Mesendoderm (in vitro differentiated cells): ENCODE measurements around the gene ANK3.
A peak's percentile ranks its signal among the peaks of the same experiment; 100 is the strongest.

Experiments
- DNase-seq: peaks from one replicate; pipeline ENCODE4 v3.0.0; 2013
- H2AK5ac ChIP-seq: 2 replicates; pipeline ENCODE4 v1.6.1; 2013; ENCODE audit warnings: low read length, inconsistent platforms
- H2BK120ac ChIP-seq: 2 replicates; pipeline ENCODE4 v1.6.1; 2013; ENCODE audit warnings: low read depth, mild to moderate bottlenecking, low read length, moderate library complexity, mixed read lengths
- H2BK15ac ChIP-seq: replicated peaks from 2 replicates; pipeline ENCODE4 v1.6.1; 2013; ENCODE audit warnings: low read depth, mild to moderate bottlenecking, moderate library complexity
- H2BK5ac ChIP-seq: 2 replicates; pipeline ENCODE4 v1.6.1; 2013; ENCODE audit warnings: low read length, inconsistent platforms
- H3K18ac ChIP-seq: 2 replicates; pipeline ENCODE4 v1.6.1; 2013; ENCODE audit warnings: mild to moderate bottlenecking, low read length, mixed read lengths
- H3K23ac ChIP-seq: one replicate; pipeline ENCODE4 v1.6.1; 2013; ENCODE audit warnings: low read length
- H3K27ac ChIP-seq: 2 replicates; pipeline ENCODE4 v1.5.1; 2013; ENCODE audit warnings: low read depth, mild to moderate bottlenecking, inconsistent platforms, low read length, moderate library complexity
- H3K27me3 ChIP-seq: 2 replicates; pipeline ENCODE4 v1.6.1; 2013; ENCODE audit warnings: low read length, control low read depth, mild to moderate bottlenecking, inconsistent platforms; ENCODE audit not compliant: insufficient read depth, poor library complexity
- H3K36me3 ChIP-seq: 2 replicates; pipeline ENCODE4 v1.6.1; 2013; ENCODE audit warnings: low read length, inconsistent platforms; ENCODE audit not compliant: control insufficient read depth, insufficient read depth
- H3K4ac ChIP-seq: one replicate; pipeline ENCODE4 v1.6.1; 2013; ENCODE audit warnings: low read depth, mild to moderate bottlenecking, low read length, moderate library complexity
- H3K4me1 ChIP-seq: 2 replicates; pipeline ENCODE4 v1.6.1; 2013; ENCODE audit warnings: low read depth, low read length, inconsistent platforms; ENCODE audit not compliant: control insufficient read depth
- H3K4me2 ChIP-seq: 2 replicates; pipeline ENCODE4 v1.6.1; 2013; ENCODE audit warnings: low read length
- H3K4me3 ChIP-seq: 2 replicates; pipeline ENCODE4 v1.5.1; 2013; ENCODE audit warnings: mild to moderate bottlenecking, low read length
- H3K56ac ChIP-seq: one replicate; pipeline ENCODE4 v1.6.1; 2013; ENCODE audit warnings: low read length
- H3K79me1 ChIP-seq: 2 replicates; pipeline ENCODE4 v1.6.1; 2013; ENCODE audit warnings: low read length, inconsistent platforms
- H3K79me2 ChIP-seq: 2 replicates; pipeline ENCODE4 v1.6.1; 2013; ENCODE audit warnings: mild to moderate bottlenecking, low read length; ENCODE audit not compliant: control insufficient read depth, insufficient read depth
- H3K9ac ChIP-seq: 2 replicates; pipeline ENCODE4 v1.6.1; 2013; ENCODE audit warnings: low read length, inconsistent platforms
- H4K5ac ChIP-seq: one replicate; pipeline ENCODE4 v1.6.1; 2013; ENCODE audit warnings: low read length
- H4K8ac ChIP-seq: one replicate; pipeline ENCODE4 v1.6.1; 2013; ENCODE audit warnings: low read depth, mild to moderate bottlenecking, control low read depth, low read length, moderate library complexity
- WGBS: extraction: QIAGEN DNeasy Blood & Tissue Kit; methylation state at CpG from one replicate; pipeline ENCODE4 v1.1.7; 2013; ENCODE audit warnings: low lambda C conversion rate, missing lambda C conversion rate; ENCODE audit not compliant: insufficient coverage; ENCODE audit errors: extremely low coverage; 5-methylcytosine and 5-hydroxymethylcytosine counted together

Gene ANK3

GRCh38 chr10:60212195-60212594, 177.5 kb downstream of the ANK3 start:
- Histone ChIP-seq H4K8ac (no peak overlapping the region), H3K79me2 (no peaks in the 10 kb centered on the region), H3K36me3 (no peaks in the 10 kb centered on the region), H3K4ac (no peak overlapping the region), H2BK5ac (no peak overlapping the region), H2AK5ac (no peak overlapping the region), H3K4me1 (no peaks in the 10 kb centered on the region), H3K4me2 (no peak overlapping the region), H3K18ac (no peak overlapping the region), H3K79me1 (no peaks in the 10 kb centered on the region), H4K5ac (no peak overlapping the region), H3K9ac (no peak overlapping the region), H3K4me3 (no peak overlapping the region), H3K23ac (no peak overlapping the region), H3K27ac (no peak overlapping the region), H2BK15ac (no peak overlapping the region), H2BK120ac (no peak overlapping the region), H3K27me3 (no peaks in the 10 kb centered on the region), H3K56ac (no peak overlapping the region)
- peak; percentile 26 for DNase-seq
- WGBS: no CpG with 5 or more reads among the region's 1 CpG

DNA sequence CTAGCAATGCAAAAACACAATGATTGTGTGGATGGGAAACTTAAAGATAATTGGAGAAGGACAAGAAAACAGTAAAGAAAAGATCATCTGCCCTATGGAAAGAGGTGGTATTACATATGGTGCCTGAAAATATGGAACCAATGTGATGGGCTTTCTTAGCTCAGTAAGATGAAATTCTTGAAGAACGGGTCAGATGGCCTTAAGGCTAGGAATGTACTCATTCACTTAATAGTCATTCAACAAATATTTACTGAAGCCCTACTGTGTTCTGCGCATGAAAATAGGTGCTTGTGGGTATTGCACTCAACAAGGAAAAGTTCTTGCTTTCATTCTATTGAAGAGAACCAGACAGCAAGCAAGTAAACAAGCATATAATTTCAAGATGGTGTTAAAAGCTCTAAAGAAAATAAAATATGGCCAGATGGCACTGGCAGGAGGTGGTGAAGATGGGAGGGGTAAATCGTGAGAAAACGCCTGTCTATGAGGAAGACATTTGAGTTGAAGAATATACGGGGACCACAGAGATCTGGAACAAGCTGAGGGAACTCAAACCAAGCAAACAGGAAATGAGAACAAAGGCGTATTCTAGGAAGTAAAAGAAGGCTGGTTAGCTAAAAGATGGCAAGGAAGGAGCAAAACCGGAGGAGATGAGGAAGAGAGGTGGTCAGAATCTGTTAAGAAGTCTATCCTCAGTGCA, 179.7 kb downstream of the ANK3 start:
- H3K4me3 ChIP-seq: no peak overlapping the region
- no CpG with 5 or more reads among the region's 7 CpGs for WGBS
- no peaks in the 10 kb centered on the region for H3K79me2 ChIP-seq
- H2BK5ac ChIP-seq: no peak overlapping the region
- H3K27me3 ChIP-seq: no peaks in the 10 kb centered on the region
- H3K23ac ChIP-seq: no peak overlapping the region
- no peak overlapping the region for H3K4me2 ChIP-seq
- H2BK15ac ChIP-seq: no peak overlapping the region
- no peak overlapping the region for H2AK5ac ChIP-seq
- no peak overlapping the region for H2BK120ac ChIP-seq
- H3K18ac ChIP-seq: no peak overlapping the region
- no peak overlapping the region for H4K8ac ChIP-seq
- H3K79me1 ChIP-seq: no peaks in the 10 kb centered on the region
- peak; percentile 48 for DNase-seq
- no peak overlapping the region for H3K9ac ChIP-seq
- H3K27ac ChIP-seq: no peak overlapping the region
- H4K5ac ChIP-seq: no peak overlapping the region
- H3K4me1 ChIP-seq: no peaks in the 10 kb centered on the region
- H3K4ac ChIP-seq: no peak overlapping the region
- no peak overlapping the region for H3K56ac ChIP-seq
- H3K36me3 ChIP-seq: no peaks in the 10 kb centered on the region

DNA sequence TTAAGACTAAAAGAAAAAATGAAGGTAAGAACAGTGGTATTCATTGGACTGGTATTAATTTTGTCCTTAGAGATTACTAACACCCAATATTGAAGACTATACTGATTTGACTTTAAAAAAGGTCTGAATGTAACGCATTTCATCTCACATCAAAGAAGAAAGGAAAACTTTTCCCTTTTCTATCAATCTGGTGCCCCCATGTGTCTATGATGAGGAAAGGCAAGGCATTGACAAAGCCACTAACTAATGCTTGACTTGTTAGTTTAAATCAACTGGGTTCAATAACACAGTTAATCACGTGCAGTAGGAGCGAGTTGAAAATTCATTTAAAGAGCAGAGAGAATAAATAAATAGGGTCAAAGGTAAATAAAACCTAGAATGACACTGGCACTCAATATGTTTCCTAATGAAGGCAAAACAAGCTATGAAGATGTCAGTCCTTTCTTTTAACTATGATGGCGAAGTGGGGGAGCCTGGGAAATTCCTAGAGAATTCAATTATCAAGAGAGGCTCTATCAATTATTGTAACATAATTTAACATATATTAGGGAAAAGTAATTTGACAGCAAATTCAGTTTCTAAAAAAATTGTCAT, 180.9 kb downstream of the ANK3 start:
- no CpG with 5 or more reads among the region's 4 CpGs for WGBS
- H3K23ac ChIP-seq: no peak overlapping the region

DNA sequence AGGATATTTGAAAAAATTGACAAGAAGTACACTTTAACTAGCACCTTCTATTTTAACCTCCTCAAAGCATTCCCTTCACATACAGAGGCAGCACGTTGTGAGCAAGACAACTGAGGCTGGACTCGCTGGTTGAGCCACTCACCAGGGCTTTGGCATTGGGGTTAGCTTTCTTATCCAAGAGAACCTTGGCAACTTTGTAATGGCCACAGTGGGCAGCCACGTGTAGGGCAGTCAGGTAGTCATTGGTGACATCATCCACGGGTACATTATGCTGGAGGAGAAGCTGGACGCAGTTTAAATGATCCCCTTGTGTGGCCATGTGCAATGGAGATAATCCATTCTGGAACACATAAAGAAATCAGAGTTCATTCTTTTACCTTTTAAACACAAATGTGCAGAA, 181.8 kb downstream of the ANK3 start:
- no peak for DNase-seq
- WGBS: no CpG with 5 or more reads among the region's 5 CpGs
- Histone ChIP-seq H3K79me1 (no peaks in the 10 kb centered on the region), H3K4ac (no peak overlapping the region), H3K27me3 (no peaks in the 10 kb centered on the region), H4K5ac (no peak overlapping the region), H3K18ac (no peak overlapping the region), H2BK5ac (no peak overlapping the region), H2BK120ac (no peak overlapping the region), H3K56ac (no peak overlapping the region), H4K8ac (no peak overlapping the region), H2AK5ac (no peak overlapping the region), H3K4me1 (no peaks in the 10 kb centered on the region), H3K9ac (no peak overlapping the region), H3K4me2 (no peak overlapping the region), H3K23ac (no peak overlapping the region), H3K4me3 (no peak overlapping the region), H3K36me3 (no peaks in the 10 kb centered on the region), H2BK15ac (no peak overlapping the region), H3K79me2 (no peaks in the 10 kb centered on the region), H3K27ac (no peak overlapping the region)

More for the DNA sequence above, 180.9 kb downstream of the ANK3 start:
- H3K79me1 ChIP-seq: no peaks in the 10 kb centered on the region
- H3K36me3 ChIP-seq: no peaks in the 10 kb centered on the region
- no peaks in the 10 kb centered on the region for H3K79me2 ChIP-seq
- no peak overlapping the region for H3K56ac ChIP-seq
- no peak overlapping the region for H3K4me2 ChIP-seq
- no peak overlapping the region for H2AK5ac ChIP-seq
- H3K4me1 ChIP-seq: no peaks in the 10 kb centered on the region
- H2BK5ac ChIP-seq: no peak overlapping the region
- H3K4me3 ChIP-seq: no peak overlapping the region
- no peak overlapping the region for H4K5ac ChIP-seq
- H3K4ac ChIP-seq: no peak overlapping the region
- H2BK15ac ChIP-seq: no peak overlapping the region
- no peak overlapping the region for H3K18ac ChIP-seq
- H3K27me3 ChIP-seq: no peaks in the 10 kb centered on the region
- no peak overlapping the region for H3K9ac ChIP-seq
- DNase-seq: peak; percentile 69
- H4K8ac ChIP-seq: no peak overlapping the region
- H3K27ac ChIP-seq: no peak overlapping the region
- no peak overlapping the region for H2BK120ac ChIP-seq

- Histone ChIP-seq H3K4me2 (no peak overlapping the region), H3K56ac (no peak overlapping the region), H4K5ac (no peak overlapping the region), H3K4me3 (no peak overlapping the region), H3K79me2 (no peaks in the 10 kb centered on the region), H4K8ac (no peak overlapping the region), H3K27me3 (no peaks in the 10 kb centered on the region), H3K4me1 (no peaks in the 10 kb centered on the region), H3K36me3 (no peaks in the 10 kb centered on the region), H3K18ac (no peak overlapping the region), H3K23ac (no peak overlapping the region), H2BK15ac (no peak overlapping the region), H3K27ac (no peak overlapping the region), H3K79me1 (no peaks in the 10 kb centered on the region), H2BK120ac (no peak overlapping the region), H2AK5ac (no peak overlapping the region), H2BK5ac (no peak overlapping the region), H3K9ac (no peak overlapping the region), H3K4ac (no peak overlapping the region)
- WGBS: no CpG with 5 or more reads among the region's 4 CpGs
- DNase-seq: no peak
These were observed 182.9 kb downstream of the ANK3 start for GRCh38 chr10:60206735-60207134.

DNA sequence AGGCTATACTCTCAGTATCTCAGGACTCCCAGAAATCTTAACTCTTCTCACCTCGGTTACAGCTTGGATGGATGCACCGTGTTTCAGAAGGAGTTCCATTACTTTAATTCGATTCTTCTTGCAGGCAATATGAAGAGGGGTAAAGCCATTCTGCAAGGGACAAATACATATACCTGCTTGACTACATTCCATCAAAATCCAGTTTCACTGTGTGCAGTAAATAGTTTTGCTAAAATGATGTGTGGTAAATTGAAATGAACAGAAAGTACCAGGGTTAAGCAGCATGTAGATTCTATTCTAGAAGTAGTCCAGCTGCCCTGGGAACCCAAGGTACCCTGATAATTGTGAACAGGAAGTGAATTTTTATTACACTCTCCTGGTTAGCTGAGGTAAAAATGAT, 183.9 kb downstream of the ANK3 start:
- no peak overlapping the region for H3K4me2 ChIP-seq
- no CpG with 5 or more reads among the region's 3 CpGs for WGBS

More for the DNA sequence above, 183.9 kb downstream of the ANK3 start:
- no peaks in the 10 kb centered on the region for H3K79me1 ChIP-seq
- no peak overlapping the region for H2BK15ac ChIP-seq
- no peak overlapping the region for H3K4me3 ChIP-seq
- H3K18ac ChIP-seq: no peak overlapping the region
- no peaks in the 10 kb centered on the region for H3K79me2 ChIP-seq
- no peak overlapping the region for H3K27ac ChIP-seq
- no peak for DNase-seq
- H4K8ac ChIP-seq: no peak overlapping the region
- no peaks in the 10 kb centered on the region for H3K27me3 ChIP-seq
- no peaks in the 10 kb centered on the region for H3K36me3 ChIP-seq
- H4K5ac ChIP-seq: no peak overlapping the region
- H3K23ac ChIP-seq: no peak overlapping the region
- no peak overlapping the region for H2BK120ac ChIP-seq
- no peak overlapping the region for H2BK5ac ChIP-seq
- H2AK5ac ChIP-seq: no peak overlapping the region
- H3K4me1 ChIP-seq: no peaks in the 10 kb centered on the region
- H3K9ac ChIP-seq: no peak overlapping the region
- no peak overlapping the region for H3K4ac ChIP-seq
- H3K56ac ChIP-seq: no peak overlapping the region
